ENCODE measurements around the gene HMG20A. TPM values are rescaled to one million over a fixed set of nuclear protein-coding genes. Genes with fewer than 3 reads are reported as not detected.

Gene HMG20A
- total and polyA plus RNA-seq, 7 donors, result 9.7 to 38.3 (median 29.3) TPM

DNA sequence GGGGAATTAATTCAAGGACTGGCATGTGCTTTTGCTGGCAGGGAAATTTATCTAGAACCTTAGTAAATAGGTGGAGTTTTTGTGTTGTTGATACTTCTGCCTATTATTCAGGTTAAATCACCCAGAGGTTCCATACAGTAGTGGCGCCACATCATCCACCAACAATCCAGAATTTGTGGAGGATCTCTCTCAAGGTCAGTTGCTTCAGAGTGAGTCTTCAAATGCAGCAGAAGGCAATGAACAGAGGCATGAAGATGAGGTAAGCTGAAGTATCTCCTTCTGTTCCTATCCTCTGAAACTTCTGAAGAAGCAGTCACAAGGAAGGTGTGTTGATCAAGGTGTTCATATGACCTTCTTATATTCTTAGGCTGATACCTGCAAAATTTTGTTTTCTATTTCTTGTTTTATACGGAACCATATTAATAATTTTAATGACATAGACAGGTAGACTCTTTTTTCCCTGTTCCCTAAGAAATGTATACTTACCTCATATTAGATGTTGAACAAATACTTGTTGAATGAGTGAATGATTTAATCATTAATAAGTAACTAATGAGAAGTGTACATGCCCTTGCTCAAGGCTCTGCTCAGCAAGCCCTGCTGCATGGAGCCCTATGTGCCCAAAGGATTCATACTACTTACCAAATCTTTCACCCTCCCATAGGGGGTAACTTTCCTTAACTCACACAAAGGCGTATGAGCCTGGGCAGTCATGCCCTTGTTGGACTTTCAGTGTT lies 43.6 kb downstream of the HMG20A start:
- intact Hi-C loops (cut with DNase I), result no loop called here
- ATAC-seq, result no peak
- Histone ChIP-seq H3K9me3 (no peaks in the 10 kb centered on the region), H3K4me1 (peaks cover 7% of the 10 kb centered on the region), H3K4me3 (no peak overlapping the region), H3K27ac (no peak overlapping the region), H3K27me3 (ENCODE audit: insufficient read depth in 3 of 3, low read length in 2 of 3) (no peaks in the 10 kb centered on the region), H3K36me3 (ENCODE audit: insufficient read depth in 1 of 2, low read depth in 1 of 2) (peaks cover 0 to 64% of the 10 kb centered on the region in 2 donors)
- TF ChIP-seq, protein P1, sequence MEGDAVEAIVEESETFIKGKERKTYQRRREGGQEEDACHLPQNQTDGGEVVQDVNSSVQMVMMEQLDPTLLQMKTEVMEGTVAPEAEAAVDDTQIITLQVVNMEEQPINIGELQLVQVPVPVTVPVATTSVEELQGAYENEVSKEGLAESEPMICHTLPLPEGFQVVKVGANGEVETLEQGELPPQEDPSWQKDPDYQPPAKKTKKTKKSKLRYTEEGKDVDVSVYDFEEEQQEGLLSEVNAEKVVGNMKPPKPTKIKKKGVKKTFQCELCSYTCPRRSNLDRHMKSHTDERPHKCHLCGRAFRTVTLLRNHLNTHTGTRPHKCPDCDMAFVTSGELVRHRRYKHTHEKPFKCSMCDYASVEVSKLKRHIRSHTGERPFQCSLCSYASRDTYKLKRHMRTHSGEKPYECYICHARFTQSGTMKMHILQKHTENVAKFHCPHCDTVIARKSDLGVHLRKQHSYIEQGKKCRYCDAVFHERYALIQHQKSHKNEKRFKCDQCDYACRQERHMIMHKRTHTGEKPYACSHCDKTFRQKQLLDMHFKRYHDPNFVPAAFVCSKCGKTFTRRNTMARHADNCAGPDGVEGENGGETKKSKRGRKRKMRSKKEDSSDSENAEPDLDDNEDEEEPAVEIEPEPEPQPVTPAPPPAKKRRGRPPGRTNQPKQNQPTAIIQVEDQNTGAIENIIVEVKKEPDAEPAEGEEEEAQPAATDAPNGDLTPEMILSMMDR (IDR thresholded peaks at IDR 0.05), result no peak
- WGBS, 3 donors, result 96 to 100% (median 99%) methylated on average over 3 of the region's 3 CpGs
- no peak for DNase-seq

DNA sequence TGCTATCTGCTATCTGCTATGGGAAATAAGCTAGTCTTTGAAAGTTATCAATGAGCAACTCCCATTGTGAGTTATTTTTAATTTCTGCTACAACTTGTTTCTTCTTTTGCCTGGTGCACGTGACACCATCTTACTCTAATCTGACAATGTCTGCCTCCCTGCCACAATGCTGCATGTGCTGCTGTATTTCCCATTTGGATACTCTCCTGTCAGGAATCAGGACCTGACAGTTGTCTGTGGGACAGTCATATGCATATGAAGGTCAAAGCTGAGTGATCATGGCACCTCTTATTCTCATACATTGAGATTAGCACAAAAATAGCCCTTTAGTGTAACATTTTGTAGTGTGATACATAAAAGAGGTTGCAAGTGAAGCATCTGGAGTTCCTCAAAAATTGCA lies 45.8 kb downstream of the HMG20A start:
- intact Hi-C loops (cut with DNase I), result no loop called here
- no peak overlapping the region for H3K4me3 ChIP-seq
- TF ChIP-seq, protein P1 (IDR thresholded peaks at IDR 0.05), result no peak
- ATAC-seq (no peak), DNase-seq (no peak)
- peaks cover 7% of the 10 kb centered on the region for H3K4me1 ChIP-seq
- H3K27ac ChIP-seq, result no peak overlapping the region
- 74 to 94% (median 90%) methylated on average over 1 of the region's 1 CpG for WGBS, 3 donors
- no peaks in the 10 kb centered on the region for H3K9me3 ChIP-seq
- H3K36me3 ChIP-seq (ENCODE audit: insufficient read depth in 1 of 2, low read depth in 1 of 2), result peaks cover 0 to 70% of the 10 kb centered on the region in 2 donors
- H3K27me3 ChIP-seq (ENCODE audit: insufficient read depth in 3 of 3, low read length in 2 of 3), result no peaks in the 10 kb centered on the region

DNA sequence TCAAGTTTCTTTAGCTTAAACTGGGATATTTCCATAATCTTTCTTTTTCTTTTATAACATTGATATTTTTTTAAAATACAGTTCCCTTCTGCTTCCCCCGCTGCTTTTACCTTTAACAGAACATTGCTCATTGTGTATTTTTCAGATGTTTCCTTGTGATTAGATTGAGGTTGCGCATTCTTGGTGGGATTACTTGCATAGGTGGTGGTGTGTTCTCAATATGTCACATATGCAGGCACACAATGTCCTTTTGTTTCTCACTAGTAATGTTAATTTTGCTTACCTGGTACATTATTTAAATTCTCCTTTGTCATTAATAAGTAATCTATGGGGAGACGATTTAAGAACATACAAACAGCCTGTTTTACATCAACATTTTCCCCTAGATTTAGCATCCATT lies 48.2 kb downstream of the HMG20A start:
- Histone ChIP-seq H3K27me3 (ENCODE audit: insufficient read depth in 3 of 3, low read length in 2 of 3) (no peaks in the 10 kb centered on the region), H3K36me3 (ENCODE audit: insufficient read depth in 1 of 2, low read depth in 1 of 2) (peaks cover 3 to 85% of the 10 kb centered on the region in 2 donors), H3K4me1 (peaks cover 13% of the 10 kb centered on the region), H3K27ac (no peak overlapping the region), H3K4me3 (no peak overlapping the region), H3K9me3 (no peaks in the 10 kb centered on the region)
- WGBS, 3 donors, result 91 to 94% (median 92%) methylated on average over 3 of the region's 3 CpGs
- intact Hi-C loops (cut with DNase I), result no loop called here
- DNase-seq (no peak), ATAC-seq (no peak)
- TF ChIP-seq, protein P1 (IDR thresholded peaks at IDR 0.05), result no peak

DNA sequence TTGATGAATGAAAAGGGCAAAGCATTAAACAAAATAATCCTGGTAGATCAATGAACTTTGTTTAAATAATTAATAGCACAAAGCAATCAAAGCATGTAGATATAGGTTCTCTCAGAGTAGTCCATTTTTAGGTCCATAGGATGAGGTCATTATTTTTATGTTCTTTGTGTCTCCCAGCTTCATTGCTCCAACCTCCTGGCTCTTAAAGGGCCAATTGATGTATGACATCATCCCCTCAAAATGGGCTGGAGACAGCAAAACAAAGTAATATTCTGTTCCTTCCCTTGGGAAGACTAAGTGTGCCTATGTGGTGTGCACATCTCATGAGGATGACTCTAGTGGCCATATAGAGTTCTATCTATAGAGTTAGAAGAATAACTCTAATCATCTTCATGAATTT lies 49.5 kb downstream of the HMG20A start:
- H3K9me3 ChIP-seq, result no peaks in the 10 kb centered on the region
- intact Hi-C loops (cut with DNase I), result loop anchor here in 1 of 2 donors (10.0 kb wide), 1 partner anchor 1535 kb away; no protein-coding TSS in a partner anchor
- no peak for ATAC-seq
- TF ChIP-seq, protein P1 (IDR thresholded peaks at IDR 0.05), result no peak
- H3K4me1 ChIP-seq, result peaks cover 26% of the 10 kb centered on the region
- no peaks in the 10 kb centered on the region for H3K27me3 ChIP-seq (ENCODE audit: insufficient read depth in 3 of 3, low read length in 2 of 3)
- no peak overlapping the region for H3K4me3 ChIP-seq
- no peak overlapping the region for H3K27ac ChIP-seq
- H3K36me3 ChIP-seq (ENCODE audit: insufficient read depth in 1 of 2, low read depth in 1 of 2), result peaks cover 3 to 74% of the 10 kb centered on the region in 2 donors
- no peak for DNase-seq

DNA sequence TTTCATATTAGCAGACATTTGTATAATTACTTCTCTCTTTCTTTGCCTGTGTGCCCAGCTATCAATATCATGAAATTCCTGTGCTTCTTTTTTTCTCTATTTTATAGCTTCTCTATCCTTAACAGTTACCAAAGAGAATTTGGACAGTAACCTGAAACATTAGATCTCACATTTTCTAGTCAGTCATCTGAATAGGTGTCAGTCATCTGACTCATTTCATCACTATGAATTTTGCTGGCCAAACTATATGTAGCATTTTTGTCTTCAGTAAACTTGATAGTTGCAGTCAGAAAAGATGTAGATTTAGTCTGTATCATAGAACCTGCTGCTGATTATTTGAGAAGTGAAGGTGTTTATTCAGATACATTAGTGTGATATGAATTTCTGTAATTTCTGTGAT lies 52.6 kb downstream of the HMG20A start:
- ATAC-seq, result peak in 1 of 4 donors; percentile 60
- Histone ChIP-seq H3K36me3 (ENCODE audit: insufficient read depth in 1 of 2, low read depth in 1 of 2) (peaks cover 3 to 49% of the 10 kb centered on the region in 2 donors), H3K9me3 (no peaks in the 10 kb centered on the region), H3K27ac (peak overlapping the region; percentile 54), H3K4me1 (peaks cover 47% of the 10 kb centered on the region), H3K27me3 (ENCODE audit: insufficient read depth in 3 of 3, low read length in 2 of 3) (no peaks in the 10 kb centered on the region), H3K4me3 (no peak overlapping the region)
- DNase-seq, result no peak
- intact Hi-C loops (cut with DNase I), result loop anchor here in 1 of 2 donors (10.0 kb wide), 1 partner anchor 1539 kb away; no protein-coding TSS in a partner anchor
- TF ChIP-seq, protein P1 (IDR thresholded peaks at IDR 0.05), result no peak

All from psoas muscle (tissue), 8 donors.